ENCODE measurements around the gene CDCA4.

The CDCA4 gene

DNA sequence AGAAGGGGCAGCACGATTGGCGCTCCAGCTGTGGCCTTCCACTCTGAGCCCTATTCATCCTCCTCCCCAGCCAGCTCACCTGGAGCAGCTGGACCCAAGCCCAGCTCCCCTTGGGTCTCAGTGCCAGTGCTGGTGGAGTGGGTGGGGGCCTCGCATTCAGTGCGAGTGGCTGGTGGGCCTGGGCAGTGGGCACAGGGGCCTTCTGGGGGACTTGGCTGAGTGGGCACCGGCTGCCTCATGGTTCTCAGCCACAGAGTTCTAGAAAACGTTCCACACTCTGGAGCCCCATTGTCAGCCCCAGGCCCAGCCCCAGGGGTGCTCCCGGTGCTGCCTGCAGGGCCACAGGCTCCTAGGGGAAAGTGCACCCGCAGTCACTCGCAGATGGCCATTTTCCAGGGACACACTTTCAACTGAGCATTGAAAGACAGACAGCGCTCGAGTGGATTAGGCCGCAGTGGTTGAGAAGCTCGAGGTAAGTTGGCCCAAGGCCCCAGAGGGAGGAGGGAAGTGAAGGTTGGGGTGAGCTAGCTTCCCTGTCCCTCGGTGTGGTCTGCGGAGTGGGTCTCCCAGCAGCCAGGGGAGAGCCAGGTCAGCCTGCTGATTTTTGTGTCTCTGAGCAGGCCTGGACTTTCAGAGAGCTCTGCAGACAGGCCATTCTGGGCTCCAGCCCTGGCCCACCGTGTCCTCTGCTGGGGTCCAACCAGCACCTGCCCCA is 31.5 kb downstream of the CDCA4 start:
- TF ChIP-seq, protein P1, sequence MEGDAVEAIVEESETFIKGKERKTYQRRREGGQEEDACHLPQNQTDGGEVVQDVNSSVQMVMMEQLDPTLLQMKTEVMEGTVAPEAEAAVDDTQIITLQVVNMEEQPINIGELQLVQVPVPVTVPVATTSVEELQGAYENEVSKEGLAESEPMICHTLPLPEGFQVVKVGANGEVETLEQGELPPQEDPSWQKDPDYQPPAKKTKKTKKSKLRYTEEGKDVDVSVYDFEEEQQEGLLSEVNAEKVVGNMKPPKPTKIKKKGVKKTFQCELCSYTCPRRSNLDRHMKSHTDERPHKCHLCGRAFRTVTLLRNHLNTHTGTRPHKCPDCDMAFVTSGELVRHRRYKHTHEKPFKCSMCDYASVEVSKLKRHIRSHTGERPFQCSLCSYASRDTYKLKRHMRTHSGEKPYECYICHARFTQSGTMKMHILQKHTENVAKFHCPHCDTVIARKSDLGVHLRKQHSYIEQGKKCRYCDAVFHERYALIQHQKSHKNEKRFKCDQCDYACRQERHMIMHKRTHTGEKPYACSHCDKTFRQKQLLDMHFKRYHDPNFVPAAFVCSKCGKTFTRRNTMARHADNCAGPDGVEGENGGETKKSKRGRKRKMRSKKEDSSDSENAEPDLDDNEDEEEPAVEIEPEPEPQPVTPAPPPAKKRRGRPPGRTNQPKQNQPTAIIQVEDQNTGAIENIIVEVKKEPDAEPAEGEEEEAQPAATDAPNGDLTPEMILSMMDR (conservative IDR thresholded peaks at IDR 0.05), result no peak
- H3K27ac ChIP-seq, result no peak overlapping the region

DNA sequence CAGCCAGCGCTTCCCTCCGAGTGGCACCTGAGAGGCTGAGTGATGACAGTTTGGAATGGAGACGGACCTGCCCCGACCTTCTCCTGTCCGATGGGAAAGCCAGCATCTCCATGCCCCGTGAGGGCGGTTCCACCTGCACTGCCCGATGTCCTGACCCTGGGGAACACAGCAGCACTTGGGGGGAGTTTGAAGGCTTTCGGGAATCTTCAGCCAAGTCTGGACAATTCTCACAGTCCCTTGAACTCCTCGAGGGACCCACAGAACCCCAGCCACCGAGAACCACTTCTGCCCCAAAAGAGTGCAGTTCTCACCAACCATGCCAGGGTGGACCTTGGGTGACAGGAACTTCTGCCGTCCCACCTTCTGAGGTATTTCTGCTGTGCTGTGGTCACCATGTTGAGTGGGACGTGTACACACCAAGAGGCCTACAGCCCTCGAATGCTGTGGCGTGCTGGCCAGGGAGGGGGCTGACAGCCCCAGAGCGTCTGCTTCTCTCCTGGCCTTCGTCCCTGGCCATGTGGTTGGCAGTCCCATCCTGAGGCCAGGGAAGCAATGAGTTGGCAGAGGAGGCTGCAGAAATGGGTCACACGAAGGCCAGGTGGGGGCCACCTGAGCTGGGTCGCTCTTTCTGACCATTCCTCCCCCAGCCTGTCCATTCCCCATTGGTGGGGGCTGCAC is 34.3 kb downstream of the CDCA4 start:
- H3K27ac ChIP-seq, result peak overlapping the region; percentile 71
- TF ChIP-seq, protein P1 (conservative IDR thresholded peaks at IDR 0.05), result no peak

DNA sequence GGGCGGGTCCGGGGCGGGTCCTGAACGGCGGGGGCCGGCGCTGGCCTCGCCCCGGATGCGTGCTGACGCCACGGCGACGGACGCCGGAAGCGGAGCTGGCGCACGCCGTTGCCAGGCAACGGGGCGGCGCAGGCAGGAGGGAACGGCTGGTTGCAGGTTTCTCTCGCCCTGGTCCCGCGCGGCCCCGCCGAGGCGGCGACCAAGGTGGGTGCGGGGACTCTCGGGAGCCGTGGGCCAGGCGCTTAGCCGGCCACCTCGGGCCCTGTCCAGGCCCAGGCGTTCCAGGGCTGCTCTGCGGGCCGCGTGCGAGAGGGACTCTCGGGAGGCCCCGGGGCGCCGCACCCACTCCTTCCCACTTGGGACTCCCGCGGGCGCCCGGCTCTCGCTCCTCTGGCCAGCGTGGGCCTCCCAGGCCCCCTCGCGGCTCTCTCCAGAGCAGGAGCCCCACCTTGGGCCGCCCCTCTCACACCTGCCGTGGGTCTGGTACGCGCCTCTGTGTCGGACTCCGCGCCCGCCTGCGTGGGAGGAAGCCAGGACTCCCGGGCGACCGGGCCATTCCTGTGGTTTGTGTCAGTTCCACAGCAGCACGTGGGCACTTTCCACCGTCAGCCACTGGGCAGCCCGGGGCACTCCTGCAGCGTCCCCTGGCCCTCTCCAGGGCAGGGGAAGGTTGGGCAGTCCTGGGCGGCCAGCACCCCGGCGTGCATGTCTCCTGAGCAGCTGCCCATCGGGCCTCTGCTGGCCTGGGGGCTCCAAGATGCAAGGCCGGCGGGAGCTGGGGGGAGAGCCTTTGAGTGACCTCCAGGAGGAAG is 35.0 kb downstream of the CDCA4 start, which contains the start of gene CLBA1:
Gene CLBA1, plus strand, starts transcription at position 114 of the 812 bp plus-strand sequence. Its CDS starts 644 bp downstream, at position 758.
- peak within 1 kb of the TSS; percentile 71 for H3K27ac ChIP-seq
- TF ChIP-seq, protein P1 (conservative IDR thresholded peaks at IDR 0.05), result no peak

DNA sequence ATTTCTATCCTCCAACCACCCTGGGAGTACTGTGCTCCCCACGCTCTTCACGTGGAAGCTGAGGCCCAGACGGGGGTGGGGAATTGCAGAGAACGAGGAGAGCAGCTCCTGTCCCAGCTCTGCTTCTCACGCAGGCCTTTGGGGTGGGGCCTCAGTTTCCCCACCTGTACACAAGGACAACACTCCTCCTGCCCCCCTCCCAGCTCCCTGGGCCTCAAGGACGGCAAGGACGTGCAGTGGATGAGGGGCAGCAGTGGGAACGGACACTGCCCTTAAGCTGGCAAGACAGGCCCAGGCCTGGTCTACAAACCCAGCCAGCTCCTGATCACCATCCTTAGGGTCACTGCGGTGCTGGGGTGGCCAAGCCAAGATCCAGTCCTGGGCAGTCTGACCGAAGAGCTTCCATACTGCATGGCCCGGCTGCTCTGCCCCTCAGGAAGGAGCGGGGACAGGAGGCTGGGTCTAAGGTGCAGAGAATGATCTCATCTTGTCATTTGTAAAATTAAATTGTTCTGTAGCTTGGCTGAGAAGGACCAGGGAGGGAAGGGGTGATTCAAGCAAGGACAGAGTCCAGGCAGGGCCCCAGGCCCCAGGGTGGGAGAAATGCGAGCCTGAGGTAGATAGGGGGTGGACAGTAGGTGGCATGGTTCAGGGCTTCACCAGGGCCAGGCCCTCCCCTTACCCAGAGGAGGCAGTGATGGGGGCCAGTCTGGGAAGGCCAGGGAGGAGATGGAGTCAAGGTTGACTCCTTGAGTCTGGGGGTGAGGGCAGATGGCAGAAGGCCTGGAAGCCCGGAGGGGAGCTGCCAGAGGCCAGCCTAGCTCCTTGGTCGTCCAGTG is 36.6 kb downstream of the CDCA4 start:
- no peak overlapping the region for H3K27ac ChIP-seq
- TF ChIP-seq, protein P1 (conservative IDR thresholded peaks at IDR 0.05), result no peak

DNA sequence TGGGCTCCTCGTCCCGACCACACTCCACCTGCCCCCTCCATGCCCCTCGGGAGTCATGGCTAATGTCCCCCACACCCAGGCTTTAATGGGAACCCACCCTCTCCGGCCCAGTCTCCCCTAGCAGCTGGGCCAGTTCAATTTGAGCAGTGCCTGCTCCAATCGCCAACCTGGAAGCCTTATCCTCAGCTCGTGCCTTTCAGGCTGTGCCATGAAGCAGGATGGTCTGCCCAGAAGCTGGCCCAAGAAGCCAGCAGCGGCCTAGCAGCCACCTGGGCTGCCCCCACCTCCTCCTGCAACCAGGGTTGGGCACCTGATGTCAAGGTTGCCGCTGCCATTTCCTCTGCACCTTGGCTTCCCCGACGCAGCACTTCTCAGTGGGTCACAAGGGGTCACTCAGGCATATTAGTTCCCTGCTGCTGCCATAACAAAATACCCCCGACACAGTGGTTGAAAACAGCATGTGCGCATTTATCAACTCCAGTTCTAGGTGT is 37.6 kb downstream of the CDCA4 start:
- no peak overlapping the region for H3K27ac ChIP-seq

DNA sequence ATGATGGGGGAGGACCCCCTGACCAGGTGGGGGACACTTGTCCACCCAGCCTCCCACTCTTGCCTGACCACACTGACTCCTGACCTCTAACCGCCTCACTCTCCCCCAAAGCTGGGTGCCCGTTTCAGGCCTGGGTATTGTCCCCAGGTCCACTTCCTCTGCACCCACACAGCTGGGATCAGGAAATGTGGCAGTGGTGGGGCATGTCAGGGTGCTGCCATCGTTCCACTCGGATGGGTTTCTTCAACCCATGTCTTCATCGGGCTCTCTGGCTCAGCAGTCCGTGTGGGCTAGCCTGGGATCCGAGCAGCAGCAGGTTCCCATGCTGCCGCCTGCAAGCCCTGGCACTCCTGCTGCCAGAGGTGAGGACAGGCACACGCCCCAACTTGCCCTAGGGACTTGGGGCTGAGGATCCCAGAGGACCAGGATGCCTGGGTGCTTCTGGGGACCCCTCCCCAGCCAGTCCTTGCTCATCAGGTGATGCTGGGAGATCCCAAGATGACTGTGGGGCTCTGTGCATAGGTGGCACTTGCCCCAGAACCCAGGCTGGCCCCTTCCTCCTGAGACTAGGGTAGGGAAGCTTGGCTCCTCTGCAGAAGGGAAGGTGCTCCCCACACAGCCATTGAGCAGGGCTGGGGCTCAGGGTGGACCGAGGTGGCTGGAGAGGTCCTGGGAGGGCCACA is 38.2 kb downstream of the CDCA4 start:
- H3K27ac ChIP-seq, result no peak overlapping the region
- TF ChIP-seq, protein P1 (conservative IDR thresholded peaks at IDR 0.05), result no peak

More for the DNA sequence above, 37.6 kb downstream of the CDCA4 start:
- TF ChIP-seq, protein P1 (conservative IDR thresholded peaks at IDR 0.05), result no peak

Measured in VCaP (cell line).